A549 (cell line): ENCODE measurements around the gene DYNC1LI2.

ENCODE experiments used
- CTCF ChIP-seq: fragments of >200 bp; sonication (Bioruptor Twin); formaldehyde crosslinking; IDR thresholded peaks from 3 replicates; pipeline ENCODE4 v1.5.1; 2016
- TF ChIP-seq, protein P1 (sequence below): IDR thresholded peaks from 2 replicates; pipeline ENCODE4 v1.6.1; 2012

DNA sequence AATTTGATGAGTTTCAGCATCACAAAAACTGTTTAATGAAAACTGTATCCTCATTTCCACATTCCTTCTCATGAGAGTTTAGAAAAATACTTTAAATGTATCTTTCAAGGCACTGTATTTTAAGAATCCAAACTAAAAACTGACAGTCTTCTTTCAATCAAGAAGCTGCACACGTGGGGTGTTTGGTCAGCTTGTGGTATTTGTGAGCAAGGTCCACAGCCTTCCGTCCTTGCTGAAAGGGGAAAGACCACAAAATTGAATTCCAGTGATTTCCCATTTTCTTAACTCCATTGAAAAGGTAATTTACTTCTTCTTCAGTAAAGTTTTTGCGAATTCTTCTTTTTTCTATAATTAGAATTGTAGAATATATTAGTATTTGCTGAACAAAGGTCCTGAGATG is 3.4 kb upstream of the DYNC1LI2 start:
- TF ChIP-seq, protein P1, sequence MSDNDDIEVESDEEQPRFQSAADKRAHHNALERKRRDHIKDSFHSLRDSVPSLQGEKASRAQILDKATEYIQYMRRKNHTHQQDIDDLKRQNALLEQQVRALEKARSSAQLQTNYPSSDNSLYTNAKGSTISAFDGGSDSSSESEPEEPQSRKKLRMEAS: no peak
- no peak for TF ChIP-seq CTCF
